ENCODE measurements around the gene DNASE2B. TPM values are rescaled to one million over a fixed set of nuclear protein-coding genes. Genes with fewer than 3 reads are reported as not detected.

Gene DNASE2B
- total RNA-seq, 2 donors from 2014 or later = 0.85 to 8.6 TPM

- no peak for TF ChIP-seq POLR2AphosphoS5 (IDR thresholded peaks at IDR 0.05)
- Histone ChIP-seq H3K4me3 (no peak overlapping the region), H3K9me3 (no peaks in the 10 kb centered on the region), H3K36me3 (no peaks in the 10 kb centered on the region), H3K27me3 (replicated peaks; ENCODE audit: insufficient read depth) (no peaks in the 10 kb centered on the region), H3K4me1 (replicated peaks) (no peaks in the 10 kb centered on the region), H3K27ac (no peak overlapping the region)
- DNase-seq (ENCODE audit: low spot score) = no peak
- intact Hi-C loops (cut with DNase I) = loop anchor here (10.0 kb wide), 1 partner anchor 66 kb away; no protein-coding TSS in a partner anchor
- WGBS = 80% methylated on average over 1 of the region's 1 CpG
Measured at GRCh38 chr1:84360316-84360715, 38.0 kb upstream of the DNASE2B start.

- Histone ChIP-seq H3K9me3 (no peaks in the 10 kb centered on the region), H3K36me3 (no peaks in the 10 kb centered on the region), H3K4me3 (no peak overlapping the region), H3K27me3 (replicated peaks; ENCODE audit: insufficient read depth) (no peaks in the 10 kb centered on the region), H3K4me1 (replicated peaks) (no peaks in the 10 kb centered on the region), H3K27ac (no peak overlapping the region)
- no peak for TF ChIP-seq POLR2AphosphoS5 (IDR thresholded peaks at IDR 0.05)
- TF ChIP-seq POLR2A (IDR thresholded peaks at IDR 0.05) = no peak
- no peak for TF ChIP-seq CTCF (IDR thresholded peaks at IDR 0.05)
- DNase-seq (ENCODE audit: low spot score) = no peak
- WGBS = 91% methylated on average over 3 of the region's 3 CpGs
- intact Hi-C loops (cut with DNase I) = loop anchor here (10.0 kb wide), 1 partner anchor 67 kb away; no protein-coding TSS in a partner anchor
Measured at GRCh38 chr1:84361796-84362195, 36.5 kb upstream of the DNASE2B start.

GRCh38 chr1:84363019-84363418 lies 35.3 kb upstream of the DNASE2B start:
- Histone ChIP-seq H3K27me3 (replicated peaks; ENCODE audit: insufficient read depth) (no peaks in the 10 kb centered on the region), H3K27ac (no peak overlapping the region), H3K4me1 (replicated peaks) (no peaks in the 10 kb centered on the region), H3K36me3 (no peaks in the 10 kb centered on the region), H3K9me3 (no peaks in the 10 kb centered on the region), H3K4me3 (no peak overlapping the region)
- DNase-seq (ENCODE audit: low spot score) = no peak
- TF ChIP-seq POLR2AphosphoS5 (IDR thresholded peaks at IDR 0.05) = no peak
- TF ChIP-seq CTCF (IDR thresholded peaks at IDR 0.05) = no peak
- TF ChIP-seq POLR2A (IDR thresholded peaks at IDR 0.05) = no peak
- 52% methylated on average over 5 of the region's 5 CpGs for WGBS
- intact Hi-C loops (cut with DNase I) = loop anchor here (10.0 kb wide), 1 partner anchor 68 kb away; no protein-coding TSS in a partner anchor

DNA sequence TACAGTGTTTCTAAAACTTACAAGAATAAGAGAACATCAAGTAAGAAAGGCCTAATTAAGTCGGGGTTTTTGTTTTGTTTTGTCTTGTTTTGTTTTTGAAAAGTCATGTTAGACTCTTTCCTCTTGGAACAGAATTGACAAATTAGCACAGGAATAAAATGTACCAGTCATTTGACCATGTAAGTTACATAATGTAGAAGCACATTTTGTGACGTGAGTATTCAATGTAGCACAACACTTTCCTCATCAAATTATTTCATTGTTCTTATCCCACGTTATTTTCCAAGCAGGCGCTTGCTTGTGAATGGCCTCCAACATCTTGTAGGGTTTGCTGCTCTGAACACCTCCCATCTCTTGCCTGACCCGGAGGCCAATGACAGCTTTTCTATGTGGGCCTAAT lies 34.7 kb upstream of the DNASE2B start:
- Histone ChIP-seq H3K4me3 (no peak overlapping the region), H3K9me3 (no peaks in the 10 kb centered on the region), H3K27ac (no peak overlapping the region), H3K27me3 (replicated peaks; ENCODE audit: insufficient read depth) (no peaks in the 10 kb centered on the region), H3K4me1 (replicated peaks) (no peaks in the 10 kb centered on the region), H3K36me3 (no peaks in the 10 kb centered on the region)
- DNase-seq (ENCODE audit: low spot score) = no peak
- 65% methylated on average over 5 of the region's 5 CpGs for WGBS
- intact Hi-C loops (cut with DNase I) = loop anchor here (10.0 kb wide), 1 partner anchor 69 kb away; no protein-coding TSS in a partner anchor
- TF ChIP-seq POLR2AphosphoS5 (IDR thresholded peaks at IDR 0.05) (no peak), CTCF (IDR thresholded peaks at IDR 0.05) (no peak), POLR2A (IDR thresholded peaks at IDR 0.05) (no peak)

GRCh38 chr1:84365225-84366221 lies 32.8 kb upstream of the DNASE2B start:
- WGBS = 53% methylated on average over 3 of the region's 3 CpGs
- no peak for TF ChIP-seq CTCF (IDR thresholded peaks at IDR 0.05)
- no peak for TF ChIP-seq POLR2A (IDR thresholded peaks at IDR 0.05)
- no peak for TF ChIP-seq POLR2AphosphoS5 (IDR thresholded peaks at IDR 0.05)
- intact Hi-C loops (cut with DNase I) = loop anchor here (10.0 kb wide), 1 partner anchor 71 kb away; no protein-coding TSS in a partner anchor
- Histone ChIP-seq H3K4me3 (no peak overlapping the region), H3K9me3 (no peaks in the 10 kb centered on the region), H3K4me1 (replicated peaks) (no peaks in the 10 kb centered on the region), H3K36me3 (no peaks in the 10 kb centered on the region), H3K27ac (no peak overlapping the region), H3K27me3 (replicated peaks; ENCODE audit: insufficient read depth) (no peaks in the 10 kb centered on the region)
- no peak for DNase-seq (ENCODE audit: low spot score)

Measured in prostate gland (tissue), 2 donors.